Body of pancreas (tissue), 4 donors: ENCODE results near the gene CHST10.

Source experiments
- CTCF ChIP-seq, 7 experiments: fragments of 450-650 bp in 4 of 7; fragments of 200-600 bp in 3 of 7; sonication (generic) in 3 of 7; IDR thresholded peaks; one replicate each; pipeline ENCODE4 v1.5.1; 2016 to 2019; ENCODE audit warnings: antibody characterized with exemption in 7 of 7
- POLR2A ChIP-seq, 3 donors: fragments of 450-650 bp; IDR thresholded peaks; one replicate each; pipeline ENCODE4 v1.6.1; 2016; ENCODE audit warnings: antibody characterized with exemption in 3 of 3, mild to moderate bottlenecking in 2 of 3

GRCh38 chr2:100393362-100393761 is 24.1 kb downstream of the CHST10 start:
- no peak for TF ChIP-seq CTCF (IDR thresholded peaks at IDR 0.05)
- TF ChIP-seq POLR2A (IDR thresholded peaks at IDR 0.05): no peak
